ENCODE data around the gene GREB1L.

- no peak for TF ChIP-seq SMARCA4 (IDR thresholded peaks at IDR 0.05)
- TF ChIP-seq E2F5 (CRISPR knock-in tag; IDR thresholded peaks at IDR 0.05), result no peak
- no peak for TF ChIP-seq CTCF (IDR thresholded peaks at IDR 0.05 in 2 of 3, conservative IDR thresholded peaks at IDR 0.05 in 1 of 3; ENCODE audit: insufficient read depth in 2 of 3, low read depth in 1 of 3, low read length in 3 of 3)
- TF ChIP-seq KDM4B (IDR thresholded peaks at IDR 0.05; ENCODE audit: borderline replicate concordance in 2 of 2, low read depth in 1 of 2), result no peak
- TF ChIP-seq, protein P1, sequence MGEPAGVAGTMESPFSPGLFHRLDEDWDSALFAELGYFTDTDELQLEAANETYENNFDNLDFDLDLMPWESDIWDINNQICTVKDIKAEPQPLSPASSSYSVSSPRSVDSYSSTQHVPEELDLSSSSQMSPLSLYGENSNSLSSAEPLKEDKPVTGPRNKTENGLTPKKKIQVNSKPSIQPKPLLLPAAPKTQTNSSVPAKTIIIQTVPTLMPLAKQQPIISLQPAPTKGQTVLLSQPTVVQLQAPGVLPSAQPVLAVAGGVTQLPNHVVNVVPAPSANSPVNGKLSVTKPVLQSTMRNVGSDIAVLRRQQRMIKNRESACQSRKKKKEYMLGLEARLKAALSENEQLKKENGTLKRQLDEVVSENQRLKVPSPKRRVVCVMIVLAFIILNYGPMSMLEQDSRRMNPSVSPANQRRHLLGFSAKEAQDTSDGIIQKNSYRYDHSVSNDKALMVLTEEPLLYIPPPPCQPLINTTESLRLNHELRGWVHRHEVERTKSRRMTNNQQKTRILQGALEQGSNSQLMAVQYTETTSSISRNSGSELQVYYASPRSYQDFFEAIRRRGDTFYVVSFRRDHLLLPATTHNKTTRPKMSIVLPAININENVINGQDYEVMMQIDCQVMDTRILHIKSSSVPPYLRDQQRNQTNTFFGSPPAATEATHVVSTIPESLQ (CRISPR knock-in tag; IDR thresholded peaks at IDR 0.05), result no peak
- TF ChIP-seq TEAD4 (IDR thresholded peaks at IDR 0.05; ENCODE audit: low read length), result no peak
- no peak for TF ChIP-seq TEAD4 (CRISPR knock-in tag; IDR thresholded peaks at IDR 0.05; ENCODE audit: borderline replicate concordance)
- TF ChIP-seq KDM1A (IDR thresholded peaks at IDR 0.05), result no peak
Measured at GRCh38 chr18:21265971-21266673, 24.1 kb downstream of the GREB1L start.
